MG63 (cell line): ENCODE measurements around the gene MEIS2. TPM values are rescaled to one million over a fixed set of nuclear protein-coding genes. Genes with fewer than 3 reads are reported as not detected.

ENCODE experiments used
- DNase-seq: peaks from one replicate; pipeline ENCODE4 v3.0.0-alpha.2; 2020
- H3K27me3 ChIP-seq: fragments of 250-450 bp; sonication (Bioruptor Pico); 2 replicates; pipeline ENCODE4 v1.5.1; 2020; ENCODE audit warnings: mild to moderate bottlenecking, moderate library complexity
- H3K36me3 ChIP-seq: fragments of 250-450 bp; sonication (Bioruptor Pico); 2 replicates; pipeline ENCODE4 v1.5.1; 2020; ENCODE audit warnings: mild to moderate bottlenecking, moderate library complexity
- H3K4me3 ChIP-seq: fragments of 250-450 bp; sonication (Bioruptor Pico); 2 replicates; pipeline ENCODE4 v1.5.1; 2020; ENCODE audit warnings: mild to moderate bottlenecking, moderate library complexity
- H3K9me3 ChIP-seq: fragments of 250-450 bp; sonication (Bioruptor Pico); 2 replicates; pipeline ENCODE4 v1.5.1; 2020; ENCODE audit warnings: mild to moderate bottlenecking, moderate library complexity
- total RNA-seq: library from RNA; depleted of rRNA; stranded (reverse); fragments of >200 nt; shearing (Covaris generic); gene quantifications from 2 replicates; pipeline ENCODE4 v1.2.3, GENCODE V29; 2014; ENCODE audit warnings: low replicate concordance

MEIS2 gene
- total RNA-seq, 1 experiment from 2014 or later, result 2.0 TPM

GRCh38 chr15:36901012-36901411, 199.3 kb downstream of the MEIS2 start:
- DNase-seq, result no peak
- no peaks in the 10 kb centered on the region for H3K27me3 ChIP-seq
- H3K9me3 ChIP-seq, result no peaks in the 10 kb centered on the region
- no peak overlapping the region for H3K4me3 ChIP-seq
- no peaks in the 10 kb centered on the region for H3K36me3 ChIP-seq

GRCh38 chr15:36899696-36900095, 200.7 kb downstream of the MEIS2 start:
- no peak for DNase-seq
- H3K4me3 ChIP-seq, result no peak overlapping the region
- no peaks in the 10 kb centered on the region for H3K9me3 ChIP-seq
- no peaks in the 10 kb centered on the region for H3K36me3 ChIP-seq
- H3K27me3 ChIP-seq, result no peaks in the 10 kb centered on the region

- no peak overlapping the region for H3K4me3 ChIP-seq
- no peaks in the 10 kb centered on the region for H3K36me3 ChIP-seq
- no peak for DNase-seq
- H3K27me3 ChIP-seq, result no peaks in the 10 kb centered on the region
- no peaks in the 10 kb centered on the region for H3K9me3 ChIP-seq
Measured at GRCh38 chr15:36898536-36899126, 201.7 kb downstream of the MEIS2 start.

- no peaks in the 10 kb centered on the region for H3K9me3 ChIP-seq
- no peak overlapping the region for H3K4me3 ChIP-seq
- H3K27me3 ChIP-seq, result no peaks in the 10 kb centered on the region
- no peaks in the 10 kb centered on the region for H3K36me3 ChIP-seq
- no peak for DNase-seq
Measured at GRCh38 chr15:36897834-36898233, 202.5 kb downstream of the MEIS2 start.

- Histone ChIP-seq H3K27me3 (no peaks in the 10 kb centered on the region), H3K36me3 (no peaks in the 10 kb centered on the region)
Measured at GRCh38 chr15:36896949-36897348, 203.4 kb downstream of the MEIS2 start.

GRCh38 chr15:36894075-36894474, 206.3 kb downstream of the MEIS2 start:
- Histone ChIP-seq H3K36me3 (no peaks in the 10 kb centered on the region), H3K4me3 (no peak overlapping the region), H3K9me3 (no peaks in the 10 kb centered on the region), H3K27me3 (no peaks in the 10 kb centered on the region)
- DNase-seq, result no peak

More at GRCh38 chr15:36896949-36897348, 203.4 kb downstream of the MEIS2 start:
- DNase-seq, result no peak
- Histone ChIP-seq H3K4me3 (no peak overlapping the region), H3K9me3 (no peaks in the 10 kb centered on the region)

GRCh38 chr15:36893276-36893675, 207.1 kb downstream of the MEIS2 start:
- Histone ChIP-seq H3K27me3 (no peaks in the 10 kb centered on the region), H3K9me3 (no peaks in the 10 kb centered on the region), H3K4me3 (no peak overlapping the region), H3K36me3 (no peaks in the 10 kb centered on the region)
- no peak for DNase-seq

GRCh38 chr15:36888011-36888992, 212.0 kb downstream of the MEIS2 start:
- Histone ChIP-seq H3K36me3 (no peaks in the 10 kb centered on the region), H3K4me3 (no peak overlapping the region), H3K9me3 (no peaks in the 10 kb centered on the region), H3K27me3 (peaks cover 5% of the 10 kb centered on the region)
- no peak for DNase-seq

GRCh38 chr15:36887214-36887961, 213.0 kb downstream of the MEIS2 start:
- no peaks in the 10 kb centered on the region for H3K36me3 ChIP-seq
- H3K27me3 ChIP-seq, result peaks cover 14% of the 10 kb centered on the region
- H3K4me3 ChIP-seq, result no peak overlapping the region
- no peak for DNase-seq
- H3K9me3 ChIP-seq, result no peaks in the 10 kb centered on the region

- no peak for DNase-seq
- no peaks in the 10 kb centered on the region for H3K9me3 ChIP-seq
- H3K27me3 ChIP-seq, result peaks cover 21% of the 10 kb centered on the region
Measured at GRCh38 chr15:36886701-36887100, 213.6 kb downstream of the MEIS2 start.

GRCh38 chr15:36886191-36886590, 214.2 kb downstream of the MEIS2 start:
- DNase-seq, result no peak
- H3K4me3 ChIP-seq, result no peak overlapping the region
- H3K9me3 ChIP-seq, result no peaks in the 10 kb centered on the region
- H3K36me3 ChIP-seq, result no peaks in the 10 kb centered on the region
- peaks cover 24% of the 10 kb centered on the region for H3K27me3 ChIP-seq

More at GRCh38 chr15:36886701-36887100, 213.6 kb downstream of the MEIS2 start:
- no peaks in the 10 kb centered on the region for H3K36me3 ChIP-seq
- no peak overlapping the region for H3K4me3 ChIP-seq

- no peak overlapping the region for H3K4me3 ChIP-seq
- DNase-seq, result no peak
- no peaks in the 10 kb centered on the region for H3K36me3 ChIP-seq
- peaks cover 24% of the 10 kb centered on the region for H3K27me3 ChIP-seq
- no peaks in the 10 kb centered on the region for H3K9me3 ChIP-seq
Measured at GRCh38 chr15:36885771-36886170, 214.6 kb downstream of the MEIS2 start.

- no peak for DNase-seq
- H3K36me3 ChIP-seq, result no peaks in the 10 kb centered on the region
- peaks cover 24% of the 10 kb centered on the region for H3K27me3 ChIP-seq
- no peaks in the 10 kb centered on the region for H3K9me3 ChIP-seq
- H3K4me3 ChIP-seq, result no peak overlapping the region
Measured at GRCh38 chr15:36884936-36885635, 215.3 kb downstream of the MEIS2 start.

- no peaks in the 10 kb centered on the region for H3K36me3 ChIP-seq
- no peaks in the 10 kb centered on the region for H3K9me3 ChIP-seq
- no peak overlapping the region for H3K4me3 ChIP-seq
- H3K27me3 ChIP-seq, result peaks cover 24% of the 10 kb centered on the region
- no peak for DNase-seq
Measured at GRCh38 chr15:36884518-36884875, 215.9 kb downstream of the MEIS2 start.

GRCh38 chr15:36883713-36884517, 216.4 kb downstream of the MEIS2 start:
- no peaks in the 10 kb centered on the region for H3K36me3 ChIP-seq
- peaks cover 24% of the 10 kb centered on the region for H3K27me3 ChIP-seq
- DNase-seq, result peak; percentile 64
- no peak overlapping the region; the same call in 1 of the 2 replicates for H3K4me3 ChIP-seq
- H3K9me3 ChIP-seq, result no peaks in the 10 kb centered on the region
